ENCODE measurements around the gene SOBP.

Gene SOBP

GRCh38 chr6:107584726-107585125 lies 94.8 kb downstream of the SOBP start:
- no peak for DNase-seq (ENCODE audit: low read depth in 2 of 2)

GRCh38 chr6:107585815-107586435 lies 96.0 kb downstream of the SOBP start:
- no peak for DNase-seq (ENCODE audit: low read depth in 2 of 2)

- no peak for DNase-seq (ENCODE audit: low read depth in 2 of 2)
Observed at GRCh38 chr6:107587451-107587850, 97.5 kb downstream of the SOBP start.

GRCh38 chr6:107589199-107589598 lies 99.3 kb downstream of the SOBP start:
- DNase-seq (ENCODE audit: low read depth in 2 of 2), result no peak

GRCh38 chr6:107589934-107590333 lies 100.0 kb downstream of the SOBP start:
- no peak for DNase-seq (ENCODE audit: low read depth in 2 of 2)

- no peak for DNase-seq (ENCODE audit: low read depth in 2 of 2)
Observed at GRCh38 chr6:107590378-107590777, 100.5 kb downstream of the SOBP start.

GRCh38 chr6:107591346-107591745 lies 101.4 kb downstream of the SOBP start:
- no peak for DNase-seq (ENCODE audit: low read depth in 2 of 2)

GRCh38 chr6:107592806-107593205 lies 102.9 kb downstream of the SOBP start:
- no peak for DNase-seq (ENCODE audit: low read depth in 2 of 2)

GRCh38 chr6:107594736-107595135 lies 104.8 kb downstream of the SOBP start:
- no peak for DNase-seq (ENCODE audit: low read depth in 2 of 2)

GRCh38 chr6:107598091-107598490 lies 108.2 kb downstream of the SOBP start:
- DNase-seq (ENCODE audit: low read depth in 2 of 2), result no peak

GRCh38 chr6:107599043-107599442 lies 109.1 kb downstream of the SOBP start:
- no peak for DNase-seq (ENCODE audit: low read depth in 2 of 2)

GRCh38 chr6:107600121-107600520 lies 110.2 kb downstream of the SOBP start:
- DNase-seq (ENCODE audit: low read depth in 2 of 2), result no peak

GRCh38 chr6:107600936-107601335 lies 111.0 kb downstream of the SOBP start:
- no peak for DNase-seq (ENCODE audit: low read depth in 2 of 2)

GRCh38 chr6:107601406-107601805 lies 111.5 kb downstream of the SOBP start:
- no peak for DNase-seq (ENCODE audit: low read depth in 2 of 2)

- no peak for DNase-seq (ENCODE audit: low read depth in 2 of 2)
Observed at GRCh38 chr6:107602321-107603005, 112.5 kb downstream of the SOBP start.

- DNase-seq (ENCODE audit: low read depth in 2 of 2), result no peak
Observed at GRCh38 chr6:107603006-107603370, 113.1 kb downstream of the SOBP start.

GRCh38 chr6:107604549-107604948 lies 114.6 kb downstream of the SOBP start:
- no peak for DNase-seq (ENCODE audit: low read depth in 2 of 2)

GRCh38 chr6:107606407-107606806 lies 116.5 kb downstream of the SOBP start:
- no peak for DNase-seq (ENCODE audit: low read depth in 2 of 2)

- no peak for DNase-seq (ENCODE audit: low read depth in 2 of 2)
Observed at GRCh38 chr6:107607116-107607515, 117.2 kb downstream of the SOBP start.

- no peak for DNase-seq (ENCODE audit: low read depth in 2 of 2)
Observed at GRCh38 chr6:107611094-107611810, 121.3 kb downstream of the SOBP start.

GRCh38 chr6:107612762-107613415 lies 123.0 kb downstream of the SOBP start:
- DNase-seq (ENCODE audit: low read depth in 2 of 2), result no peak

GRCh38 chr6:107613651-107614379 lies 123.9 kb downstream of the SOBP start:
- no peak for DNase-seq (ENCODE audit: low read depth in 2 of 2)
